Subcutaneous adipose tissue (tissue), 4 donors: ENCODE measurements around the gene PLXNB2. TPM values are rescaled to one million over a fixed set of nuclear protein-coding genes. Genes with fewer than 3 reads are reported as not detected.

Experiments
- total RNA-seq, 4 donors: library from RNA; depleted of rRNA; stranded (reverse); fragments of >200 nt; gene quantifications; one replicate each; pipeline ENCODE4 v1.1.0, GENCODE V29; 2016
- TF ChIP-seq, protein P1 (sequence below): fragments of 450-650 bp; IDR thresholded peaks from one replicate; pipeline ENCODE4 v1.5.1; 2016; ENCODE audit warnings: low read depth, mild to moderate bottlenecking, control low read depth, antibody characterized with exemption, moderate library complexity

PLXNB2 gene
- total RNA-seq, 4 donors from 2014 or later, result 59.2 to 128 (median 97.0) TPM

DNA sequence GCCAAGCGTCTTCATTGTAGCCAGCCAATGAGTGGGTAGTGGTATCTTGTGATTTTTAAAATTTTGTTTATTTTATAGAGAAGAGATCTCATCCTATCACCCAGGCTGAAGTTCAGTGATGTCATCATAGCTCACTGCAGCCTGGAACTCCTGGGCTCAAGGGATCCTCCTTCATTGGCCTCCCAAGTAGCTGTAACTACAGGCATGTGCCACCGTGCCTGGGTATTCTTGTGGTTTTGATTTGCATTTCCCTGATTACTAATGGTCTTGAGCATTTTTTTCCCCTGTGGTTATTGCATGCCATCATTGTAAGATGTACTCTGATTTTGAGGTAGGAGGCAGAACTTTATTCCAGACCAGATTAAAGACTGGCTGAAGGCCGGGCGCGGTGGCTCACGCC is 21.8 kb upstream of the PLXNB2 start:
- TF ChIP-seq, protein P1, sequence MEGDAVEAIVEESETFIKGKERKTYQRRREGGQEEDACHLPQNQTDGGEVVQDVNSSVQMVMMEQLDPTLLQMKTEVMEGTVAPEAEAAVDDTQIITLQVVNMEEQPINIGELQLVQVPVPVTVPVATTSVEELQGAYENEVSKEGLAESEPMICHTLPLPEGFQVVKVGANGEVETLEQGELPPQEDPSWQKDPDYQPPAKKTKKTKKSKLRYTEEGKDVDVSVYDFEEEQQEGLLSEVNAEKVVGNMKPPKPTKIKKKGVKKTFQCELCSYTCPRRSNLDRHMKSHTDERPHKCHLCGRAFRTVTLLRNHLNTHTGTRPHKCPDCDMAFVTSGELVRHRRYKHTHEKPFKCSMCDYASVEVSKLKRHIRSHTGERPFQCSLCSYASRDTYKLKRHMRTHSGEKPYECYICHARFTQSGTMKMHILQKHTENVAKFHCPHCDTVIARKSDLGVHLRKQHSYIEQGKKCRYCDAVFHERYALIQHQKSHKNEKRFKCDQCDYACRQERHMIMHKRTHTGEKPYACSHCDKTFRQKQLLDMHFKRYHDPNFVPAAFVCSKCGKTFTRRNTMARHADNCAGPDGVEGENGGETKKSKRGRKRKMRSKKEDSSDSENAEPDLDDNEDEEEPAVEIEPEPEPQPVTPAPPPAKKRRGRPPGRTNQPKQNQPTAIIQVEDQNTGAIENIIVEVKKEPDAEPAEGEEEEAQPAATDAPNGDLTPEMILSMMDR, result no peak

DNA sequence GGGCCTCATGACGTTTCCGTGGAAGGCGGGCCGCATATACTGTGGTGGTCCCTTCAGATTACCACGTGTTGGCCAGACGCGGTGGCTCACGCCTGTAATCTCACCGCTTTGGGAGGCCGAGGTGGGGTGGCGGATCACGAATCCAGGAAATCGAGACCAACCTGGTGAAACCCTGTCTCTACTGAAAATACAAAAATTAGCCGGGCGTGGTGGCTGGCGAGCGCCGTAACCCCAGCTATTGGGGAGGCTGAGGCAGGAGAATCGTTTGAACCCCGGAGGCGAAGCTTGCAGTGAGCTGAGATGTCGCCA is 20.2 kb upstream of the PLXNB2 start:
- TF ChIP-seq, protein P1, result no peak

DNA sequence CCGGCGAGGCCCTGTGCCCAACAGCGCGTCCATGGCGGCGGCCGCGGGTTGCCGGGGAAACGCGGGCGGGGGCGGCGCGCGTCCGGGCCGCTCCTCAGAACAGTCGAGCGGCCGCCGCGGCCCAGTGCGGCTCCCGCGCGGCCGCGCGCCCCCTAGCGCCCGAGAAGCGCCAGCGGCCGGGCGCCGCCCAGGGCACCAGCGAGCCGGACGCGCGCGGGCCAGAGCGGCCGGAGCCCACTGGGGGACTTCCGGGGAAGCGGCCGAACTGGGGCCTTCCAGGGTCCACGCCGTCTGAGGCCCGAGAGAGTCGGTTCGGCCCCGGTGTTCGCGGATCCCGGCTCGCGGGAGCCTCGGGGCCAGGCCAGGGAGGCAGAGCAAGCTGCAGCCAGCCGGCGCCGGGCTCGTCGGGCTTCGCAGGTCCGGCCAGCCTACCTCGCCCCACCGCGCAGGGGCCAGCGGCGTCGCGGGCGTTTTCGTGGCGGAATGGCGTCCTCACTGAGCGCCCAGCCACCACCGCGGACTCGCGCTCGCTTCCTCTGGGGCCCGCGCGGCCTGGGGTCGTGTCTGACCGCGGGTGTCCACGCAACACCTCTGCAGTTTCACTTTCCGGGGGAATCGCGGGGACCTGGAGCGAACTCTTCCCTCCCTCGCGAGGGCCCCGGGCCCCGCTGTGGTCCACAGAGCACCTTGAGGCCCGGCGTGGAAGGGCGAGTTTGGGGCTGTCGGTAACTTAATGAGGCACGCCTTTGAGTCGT is 19.7 kb upstream of the PLXNB2 start, which contains the start of gene DENND6B:
TSS of gene DENND6B (minus strand) at position 57 of the 755 bp plus-strand sequence. CDS start at position 33, 24 bp downstream.
- TF ChIP-seq, protein P1, result no peak

DNA sequence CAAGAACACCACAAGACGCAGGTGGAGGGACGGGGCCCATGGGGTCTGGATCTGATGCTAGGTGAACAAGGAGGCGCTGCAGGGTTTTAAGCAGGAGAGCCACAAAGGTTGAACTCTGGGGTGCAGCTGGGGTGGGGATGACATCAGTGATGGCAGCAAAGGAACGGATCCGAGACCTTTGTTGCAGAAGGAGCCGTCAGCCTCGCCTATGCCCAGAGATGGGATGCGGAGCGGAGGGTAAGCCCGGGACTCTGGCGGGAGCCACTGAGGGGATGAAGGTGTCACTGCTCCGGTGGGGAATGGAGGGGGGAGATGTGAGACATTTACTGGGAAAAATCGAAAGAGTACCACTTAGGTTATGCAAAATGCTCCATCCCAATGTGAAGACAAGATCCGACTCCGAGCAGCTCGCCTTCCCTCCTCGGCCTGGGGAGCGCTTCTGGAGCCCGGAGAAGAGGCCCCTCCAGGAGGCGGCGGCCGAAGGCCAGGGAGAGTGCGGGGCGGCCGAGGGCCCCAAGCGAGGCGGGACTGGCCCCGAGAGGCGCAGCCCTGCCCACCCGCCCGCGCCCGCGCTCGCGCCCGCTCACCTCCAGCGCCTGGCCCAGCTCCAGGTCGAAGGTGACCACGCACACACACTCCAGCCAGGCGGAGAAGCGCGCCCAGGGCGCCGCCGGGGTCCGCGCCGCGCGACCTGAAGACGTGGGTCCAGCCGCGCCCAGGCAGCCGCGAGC is 18.9 kb upstream of the PLXNB2 start:
- TF ChIP-seq, protein P1, result no peak

DNA sequence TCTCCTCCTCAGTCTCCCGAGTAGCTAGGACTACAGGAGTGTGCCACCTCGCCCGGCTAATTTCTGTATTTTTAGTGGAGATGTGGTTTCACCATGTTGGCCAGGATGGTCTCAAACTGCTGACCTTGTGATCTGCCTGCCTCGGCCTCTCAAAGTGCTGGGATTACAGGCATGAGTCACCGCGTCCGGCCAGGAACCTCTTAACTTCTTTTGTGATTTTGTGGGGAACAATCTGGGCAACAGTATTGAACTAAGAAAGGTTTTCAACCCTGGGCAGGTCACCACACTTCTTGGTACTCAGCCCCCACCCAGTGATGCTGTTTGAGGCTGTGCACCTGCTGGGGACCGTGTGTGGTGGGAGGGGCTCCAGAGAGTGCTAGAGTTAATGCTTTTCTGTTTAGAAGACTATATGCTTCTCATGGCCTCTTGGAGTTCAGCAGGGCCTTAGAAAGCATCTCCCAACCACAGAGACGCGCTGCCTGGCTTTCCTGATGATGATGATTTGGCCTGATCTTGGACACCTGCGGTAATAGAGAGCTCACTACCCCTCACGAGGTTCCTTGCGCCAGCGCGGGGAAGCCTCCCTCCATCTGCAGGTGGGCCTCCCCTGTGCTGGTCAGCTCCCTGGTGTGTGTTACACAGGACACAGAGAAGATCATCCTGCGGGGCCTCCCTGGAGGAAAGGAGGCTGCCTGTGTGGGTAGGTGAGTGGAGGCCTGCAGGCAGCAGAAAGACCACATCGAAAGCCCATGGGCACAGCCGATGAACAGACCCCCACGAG is 18.2 kb upstream of the PLXNB2 start:
- TF ChIP-seq, protein P1, result no peak

DNA sequence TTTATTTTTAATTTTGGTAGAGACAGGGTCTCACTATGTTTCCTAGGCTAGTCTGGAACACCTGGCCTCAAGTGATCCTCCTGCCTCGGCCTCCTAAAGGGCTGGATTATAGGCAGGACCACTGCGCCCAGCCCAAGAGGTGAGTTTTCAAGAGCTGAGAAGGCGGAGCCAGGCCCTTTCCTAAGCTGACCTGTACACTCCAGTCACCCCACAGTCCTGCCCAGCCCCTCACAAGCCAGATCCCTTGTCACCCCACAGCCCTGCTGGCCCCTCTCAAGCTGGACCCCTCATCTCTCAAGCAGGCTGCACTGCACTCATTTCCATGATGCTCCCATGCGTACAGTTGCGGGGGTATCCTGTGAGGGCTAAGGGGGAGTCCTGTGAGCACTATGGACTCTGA is 16.5 kb upstream of the PLXNB2 start:
- TF ChIP-seq, protein P1, result no peak
